Stomach (tissue), 9 donors: ENCODE data around the gene ATP2B1. TPM values are rescaled to one million over a fixed set of nuclear protein-coding genes. Genes with fewer than 3 reads are reported as not detected.

Experiments
- DNase-seq, 2 donors: peaks; one replicate each; pipeline versions ENCODE4 v3.0.0 to v3.0.0-alpha.2; 2013 to 2019
- H3K27ac ChIP-seq, 5 donors: fragments of 200-600 bp in 4 of 5; sonication (generic) in 4 of 5; one replicate each; pipeline ENCODE4 v1.5.1; 2013 to 2019; ENCODE audit warnings: mild to moderate bottlenecking in 1 of 5, moderate library complexity in 1 of 5
- H3K27me3 ChIP-seq, 3 donors: fragments of 200-600 bp; sonication (generic); one replicate each; pipeline ENCODE4 v1.5.1; 2017 to 2019; ENCODE audit warnings: mixed run types in 1 of 3
- H3K36me3 ChIP-seq, 4 donors: fragments of 200-600 bp; sonication (generic); 1 replicate in 3 of 4; 2 replicates in 1 of 4; pipeline ENCODE4 v1.5.1; 2016 to 2019
- H3K4me1 ChIP-seq, 4 donors: fragments of 200-600 bp; sonication (generic); one replicate each; pipeline ENCODE4 v1.5.1; 2016 to 2019
- H3K4me3 ChIP-seq, 4 donors: fragments of 200-600 bp; sonication (generic) in 3 of 4; one replicate each; pipeline ENCODE4 v1.5.1; 2016 to 2019; ENCODE audit warnings: mild to moderate bottlenecking in 1 of 4
- H3K9me3 ChIP-seq, 4 donors: fragments of 200-600 bp; sonication (generic); one replicate each; pipeline ENCODE4 v1.5.1; 2016 to 2019
- CTCF ChIP-seq, 7 experiments: fragments of 450-650 bp in 4 of 7; fragments of 200-600 bp in 3 of 7; sonication (generic) in 3 of 7; IDR thresholded peaks; one replicate each; pipeline ENCODE4 v1.5.1; 2016 to 2019; ENCODE audit warnings: antibody characterized with exemption in 7 of 7, control low read depth in 2 of 7, mild to moderate bottlenecking in 1 of 7
- EP300 ChIP-seq: sonication (generic); formaldehyde crosslinking; IDR thresholded peaks from one replicate; pipeline ENCODE4 v1.6.1; 2017; ENCODE audit warnings: antibody characterized with exemption
- POLR2A ChIP-seq, 4 donors: fragments of 450-650 bp; IDR thresholded peaks; one replicate each; pipeline ENCODE4 v1.6.1; 2016; ENCODE audit warnings: antibody characterized with exemption in 4 of 4, control low read depth in 2 of 4, mild to moderate bottlenecking in 1 of 4, moderate library complexity in 1 of 4
- POLR2AphosphoS5 ChIP-seq, 3 donors: sonication (generic); formaldehyde crosslinking; IDR thresholded peaks; one replicate each; pipeline ENCODE4 v1.6.1; 2016; ENCODE audit warnings: antibody characterized with exemption in 3 of 3
- WGBS, 5 donors: extraction: QIAGEN DNeasy Blood & Tissue Kit in 3 of 5; methylation state at CpG; one replicate each; pipeline versions ENCODE4 v1.1.5 to v1.1.7; 2013 to 2018; 5-methylcytosine and 5-hydroxymethylcytosine counted together
- intact Hi-C: fragments of 100-400 bp; cut with DNase I; formaldehyde crosslinking; loops from one replicate; pipeline ENCODE4 v1.15.1; 2023; ENCODE audit warnings: low total_unique reads
- polyA plus RNA-seq, 3 donors: library from polyadenylated mRNA; stranded (reverse); fragments of 200-250 nt; gene quantifications; one replicate each; pipeline ENCODE4 v1.2.3, GENCODE V29; 2013
- total RNA-seq, 5 donors: library from RNA; depleted of rRNA; stranded (reverse); fragments of >200 nt; gene quantifications; one replicate each; pipeline versions ENCODE4 v1.1.0 to v1.2.3, GENCODE V29; 2014 to 2016
- donor health status: healthy with polysubstance abuse.
- donor health status: Bipolar disorder and iron deficiency.
- donor health status: healthy.

Gene ATP2B1
- total and polyA plus RNA-seq, 8 donors, result 3.5 to 84.1 (median 18.6) TPM

GRCh38 chr12:89597770-89598169, 110.9 kb downstream of the ATP2B1 start:
- intact Hi-C loops, result no loop called here
- Histone ChIP-seq H3K27me3 (no peaks in the 10 kb centered on the region), H3K36me3 (peaks cover 6 to 45% (median 38%) of the 10 kb centered on the region in 4 donors), H3K27ac (no peak overlapping the region), H3K9me3 (no peaks in the 10 kb centered on the region), H3K4me1 (no peaks in the 10 kb centered on the region), H3K4me3 (no peak overlapping the region)
- WGBS, 5 donors, result 75 to 96% (median 88%) methylated on average over 1 of the region's 1 CpG
- no peak for TF ChIP-seq POLR2A (IDR thresholded peaks at IDR 0.05)
- no peak for TF ChIP-seq EP300
- no peak for TF ChIP-seq POLR2AphosphoS5 (IDR thresholded peaks at IDR 0.05)
- TF ChIP-seq CTCF (IDR thresholded peaks at IDR 0.05), result no peak
- no peak for DNase-seq

GRCh38 chr12:89597210-89597609, 111.4 kb downstream of the ATP2B1 start:
- TF ChIP-seq EP300 (no peak), CTCF (IDR thresholded peaks at IDR 0.05) (no peak), POLR2AphosphoS5 (IDR thresholded peaks at IDR 0.05) (no peak), POLR2A (IDR thresholded peaks at IDR 0.05) (no peak)
- no peak overlapping the region for H3K4me3 ChIP-seq
- H3K9me3 ChIP-seq, result no peaks in the 10 kb centered on the region
- no peaks in the 10 kb centered on the region for H3K27me3 ChIP-seq
- H3K4me1 ChIP-seq, result no peaks in the 10 kb centered on the region
- H3K27ac ChIP-seq, result no peak overlapping the region
- WGBS, 5 donors, result 72 to 88% (median 84%) methylated on average over 4 of the region's 4 CpGs
- H3K36me3 ChIP-seq, result peaks cover 6 to 43% (median 33%) of the 10 kb centered on the region in 4 donors
- intact Hi-C loops, result no loop called here
- no peak for DNase-seq

GRCh38 chr12:89593873-89594272, 114.8 kb downstream of the ATP2B1 start:
- Histone ChIP-seq H3K27ac (no peak overlapping the region), H3K4me3 (no peak overlapping the region), H3K27me3 (no peaks in the 10 kb centered on the region), H3K9me3 (no peaks in the 10 kb centered on the region), H3K4me1 (no peaks in the 10 kb centered on the region), H3K36me3 (peaks cover 10 to 43% (median 24%) of the 10 kb centered on the region in 4 donors)
- 87 to 95% (median 93%) methylated on average over 5 of the region's 5 CpGs for WGBS, 5 donors
- TF ChIP-seq POLR2A (IDR thresholded peaks at IDR 0.05) (no peak), POLR2AphosphoS5 (IDR thresholded peaks at IDR 0.05) (no peak), EP300 (no peak), CTCF (IDR thresholded peaks at IDR 0.05) (no peak)
- intact Hi-C loops, result no loop called here
- no peak for DNase-seq

GRCh38 chr12:89593233-89593632, 115.4 kb downstream of the ATP2B1 start:
- intact Hi-C loops, result no loop called here
- no peaks in the 10 kb centered on the region for H3K9me3 ChIP-seq
- H3K36me3 ChIP-seq, result peaks cover 6 to 41% (median 20%) of the 10 kb centered on the region in 4 donors
- DNase-seq, result no peak
- H3K4me3 ChIP-seq, result no peak overlapping the region
- H3K27ac ChIP-seq, result no peak overlapping the region
- no peaks in the 10 kb centered on the region for H3K4me1 ChIP-seq
- WGBS, 5 donors, result 77 to 88% (median 84%) methylated on average over 4 of the region's 4 CpGs
- TF ChIP-seq POLR2AphosphoS5 (IDR thresholded peaks at IDR 0.05), result no peak
- TF ChIP-seq EP300, result no peak
- TF ChIP-seq POLR2A (IDR thresholded peaks at IDR 0.05), result no peak
- no peak for TF ChIP-seq CTCF (IDR thresholded peaks at IDR 0.05)
- H3K27me3 ChIP-seq, result no peaks in the 10 kb centered on the region
